Activated T-cell treated with anti-CD3 and anti-CD28 coated beads, Interleukin-2, amount 50 U/mL, for 1 hour (primary cell): ENCODE results near the gene MRGPRD.
"Not testable (repeated sequence)": the region's sequence is repeated elsewhere in the genome, so short reads cannot be mapped to it uniquely, and the experiment has no call there.

Experiments used
- DNase-seq: peaks from one replicate; pipeline ENCODE4 v3.0.0-alpha.2; 2020

Gene MRGPRD

GRCh38 chr11:68992743-68993255 is 12.0 kb upstream of the MRGPRD start:
- no peak for DNase-seq

- DNase-seq: no peak
Observed at GRCh38 chr11:68990995-68991780, 10.4 kb upstream of the MRGPRD start.

GRCh38 chr11:68989936-68990606 is 9.3 kb upstream of the MRGPRD start:
- no peak for DNase-seq

GRCh38 chr11:68988491-68988890 is 7.7 kb upstream of the MRGPRD start:
- DNase-seq: no peak

GRCh38 chr11:68987211-68987610 is 6.4 kb upstream of the MRGPRD start:
- DNase-seq: no peak

- DNase-seq: no peak
Observed at GRCh38 chr11:68983801-68984200, 3.0 kb upstream of the MRGPRD start.

GRCh38 chr11:68982134-68982533 is 1.3 kb upstream of the MRGPRD start:
- no peak for DNase-seq

- no peak for DNase-seq
Observed at GRCh38 chr11:68979931-68980775, 633 bp downstream of the MRGPRD start.

- DNase-seq: peak; percentile 7
Observed at GRCh38 chr11:68978931-68979594, 1.7 kb downstream of the MRGPRD start.

GRCh38 chr11:68978626-68978930 is 2.2 kb downstream of the MRGPRD start:
- DNase-seq: no peak

GRCh38 chr11:68977781-68978625 is 2.8 kb downstream of the MRGPRD start:
- DNase-seq: no peak

- DNase-seq: no peak
Observed at GRCh38 chr11:68976563-68976962, 4.2 kb downstream of the MRGPRD start.

- no peak for DNase-seq
Observed at GRCh38 chr11:68976095-68976494, 4.7 kb downstream of the MRGPRD start.

GRCh38 chr11:68974421-68975194 is 6.2 kb downstream of the MRGPRD start:
- DNase-seq: no peak

- DNase-seq: not testable (repeated sequence)
Observed at GRCh38 chr11:68973706-68974105, 7.1 kb downstream of the MRGPRD start.

GRCh38 chr11:68973219-68973618 is 7.6 kb downstream of the MRGPRD start:
- DNase-seq: no peak

GRCh38 chr11:68970921-68971636 is 9.7 kb downstream of the MRGPRD start:
- no peak for DNase-seq

GRCh38 chr11:68969386-68969785 is 11.4 kb downstream of the MRGPRD start:
- DNase-seq: no peak

- no peak for DNase-seq
Observed at GRCh38 chr11:68968306-68969250, 12.2 kb downstream of the MRGPRD start.
